Gastroesophageal sphincter (tissue), 4 donors: ENCODE data around the gene TENT4B. TPM values are rescaled to one million over a fixed set of nuclear protein-coding genes. Genes with fewer than 3 reads are reported as not detected.
A peak's percentile ranks its signal among the peaks of the same experiment; 100 is the strongest.

Experiments used
- ATAC-seq: fragments of 150-250 bp; one replicate; pipeline ENCODE4 v1.9.1; 2016; ENCODE audit warnings: mild to moderate bottlenecking, moderate library complexity
- H3K27ac ChIP-seq, 4 donors: fragments of 200-600 bp; sonication (generic) in 3 of 4; 1 replicate in 3 of 4; 2 replicates in 1 of 4; pipeline ENCODE4 v1.5.1; 2016 to 2019
- H3K27me3 ChIP-seq: fragments of 200-600 bp; sonication (generic); one replicate; pipeline ENCODE4 v1.5.1; 2019
- H3K36me3 ChIP-seq, 2 donors: fragments of 200-600 bp; sonication (generic); one replicate each; pipeline ENCODE4 v1.5.1; 2019; ENCODE audit warnings: control low read depth in 1 of 2
- H3K4me1 ChIP-seq, 3 donors: fragments of 200-600 bp; sonication (generic); 1 replicate in 2 of 3; 2 replicates in 1 of 3; pipeline ENCODE4 v1.5.1; 2016 to 2019; ENCODE audit warnings: control low read depth in 2 of 3
- H3K4me3 ChIP-seq, 2 donors: fragments of 200-600 bp; sonication (generic); one replicate each; pipeline ENCODE4 v1.5.1; 2019; ENCODE audit warnings: mild to moderate bottlenecking in 1 of 2, moderate library complexity in 1 of 2
- H3K9me3 ChIP-seq, 3 donors: fragments of 200-600 bp; sonication (generic); one replicate each; pipeline ENCODE4 v1.5.1; 2017 to 2019; ENCODE audit warnings: control low read depth in 2 of 3
- CTCF ChIP-seq, 4 experiments: fragments of 200-600 bp in 2 of 4; fragments of 450-650 bp in 2 of 4; sonication (generic) in 1 of 4; IDR thresholded peaks; one replicate each; pipeline ENCODE4 v1.5.1; 2017 to 2019; ENCODE audit warnings: antibody characterized with exemption in 4 of 4, mild to moderate bottlenecking in 2 of 4, moderate library complexity in 2 of 4
- EP300 ChIP-seq: sonication (generic); formaldehyde crosslinking; IDR thresholded peaks from one replicate; pipeline ENCODE4 v1.6.1; 2017; ENCODE audit warnings: antibody characterized with exemption, mild to moderate bottlenecking
- POLR2A ChIP-seq, 2 donors: fragments of 450-650 bp; IDR thresholded peaks; one replicate each; pipeline ENCODE4 v1.6.1; 2017; ENCODE audit warnings: antibody characterized with exemption in 2 of 2, mild to moderate bottlenecking in 2 of 2, moderate library complexity in 1 of 2
- POLR2AphosphoS5 ChIP-seq: sonication (generic); formaldehyde crosslinking; IDR thresholded peaks from one replicate; pipeline ENCODE4 v1.6.1; 2017; ENCODE audit warnings: antibody characterized with exemption
- WGBS, 2 donors: methylation state at CpG; one replicate each; pipeline ENCODE4 v1.1.5; 2018; ENCODE audit warnings: low coverage in 1 of 2; 5-methylcytosine and 5-hydroxymethylcytosine counted together
- total RNA-seq, 4 donors: library from RNA; depleted of rRNA; stranded (reverse); fragments of >200 nt; gene quantifications; one replicate each; pipeline ENCODE4 v1.1.0, GENCODE V29; 2016

TENT4B gene
- total RNA-seq, 4 donors from 2014 or later = 13.9 to 25.7 (median 20.9) TPM

- 0% methylated on average over 2 to 3 of the region's 89 CpGs for WGBS, 2 donors
- ATAC-seq = no peak
- no peaks in the 10 kb centered on the region for H3K36me3 ChIP-seq
- TF ChIP-seq POLR2AphosphoS5 = no peak
- no peak for TF ChIP-seq EP300
- no peak for TF ChIP-seq POLR2A (IDR thresholded peaks at IDR 0.05)
- peak in 1 of 4 experiments; percentile 7 for TF ChIP-seq CTCF (IDR thresholded peaks at IDR 0.05)
- no peaks in the 10 kb centered on the region for H3K9me3 ChIP-seq
- no peaks in the 10 kb centered on the region for H3K27me3 ChIP-seq
- peak overlapping the region; percentile 49 to 98 (median 96) for H3K27ac ChIP-seq
- H3K4me3 ChIP-seq = peak overlapping the region; percentile 85 to 93
- peaks cover 3 to 58% (median 5%) of the 10 kb centered on the region in 3 donors for H3K4me1 ChIP-seq
Measured at GRCh38 chr16:50153596-50154419, 702 bp downstream of the TENT4B start.

GRCh38 chr16:50154420-50154950 is 1.4 kb downstream of the TENT4B start:
- no peak for ATAC-seq
- H3K4me3 ChIP-seq = peak overlapping the region; percentile 85 to 93
- no peak for TF ChIP-seq CTCF (IDR thresholded peaks at IDR 0.05)
- no peak for TF ChIP-seq POLR2A (IDR thresholded peaks at IDR 0.05)
- TF ChIP-seq EP300 = no peak
- no peak for TF ChIP-seq POLR2AphosphoS5
- H3K27ac ChIP-seq = peak overlapping the region; percentile 49 to 98 (median 96)
- no peaks in the 10 kb centered on the region for H3K36me3 ChIP-seq
- no peaks in the 10 kb centered on the region for H3K9me3 ChIP-seq
- H3K4me1 ChIP-seq = peaks cover 3 to 65% (median 5%) of the 10 kb centered on the region in 3 donors
- H3K27me3 ChIP-seq = no peaks in the 10 kb centered on the region
- 13% methylated on average over 10 of the region's 10 CpGs; no CpG with 5 or more reads in 1 of the 2 donors for WGBS, 2 donors

- H3K36me3 ChIP-seq = no peaks in the 10 kb centered on the region
- H3K4me1 ChIP-seq = peaks cover 3 to 79% (median 5%) of the 10 kb centered on the region in 3 donors
- peak overlapping the region; percentile 85 to 93 for H3K4me3 ChIP-seq
- ATAC-seq = no peak
- TF ChIP-seq POLR2AphosphoS5 (peak; percentile 4), POLR2A (IDR thresholded peaks at IDR 0.05) (no peak), EP300 (no peak), CTCF (IDR thresholded peaks at IDR 0.05) (no peak)
- WGBS, 2 donors = 0 to 19% methylated on average over 1 of the region's 1 CpG
- H3K27me3 ChIP-seq = no peaks in the 10 kb centered on the region
- no peaks in the 10 kb centered on the region for H3K9me3 ChIP-seq
- H3K27ac ChIP-seq = peak overlapping the region in 2 of 4 donors; percentile 94 to 98
Measured at GRCh38 chr16:50155925-50156324, 2.8 kb downstream of the TENT4B start.

GRCh38 chr16:50156590-50156989 is 3.5 kb downstream of the TENT4B start:
- H3K4me3 ChIP-seq = peak overlapping the region in 1 of 2 donors; percentile 93
- no peaks in the 10 kb centered on the region for H3K27me3 ChIP-seq
- TF ChIP-seq POLR2A (IDR thresholded peaks at IDR 0.05) = no peak
- TF ChIP-seq CTCF (IDR thresholded peaks at IDR 0.05) = no peak
- TF ChIP-seq EP300 = no peak
- TF ChIP-seq POLR2AphosphoS5 = no peak
- 88 to 96% methylated on average over 5 of the region's 6 CpGs for WGBS, 2 donors
- H3K36me3 ChIP-seq = no peaks in the 10 kb centered on the region
- no peak for ATAC-seq
- peaks cover 3 to 86% (median 5%) of the 10 kb centered on the region in 3 donors for H3K4me1 ChIP-seq
- H3K27ac ChIP-seq = peak overlapping the region in 2 of 4 donors; percentile 94 to 98
- H3K9me3 ChIP-seq = no peaks in the 10 kb centered on the region
